ENCODE measurements around the gene PNMA8B. TPM values are rescaled to one million over a fixed set of nuclear protein-coding genes. Genes with fewer than 3 reads are reported as not detected.
"Not testable (repeated sequence)": the region's sequence is repeated elsewhere in the genome, so short reads cannot be mapped to it uniquely, and the experiment has no call there.

PNMA8B gene
- total RNA-seq, 1 donor from 2014 or later: 0.92 TPM

- peak; percentile 92 for TF ChIP-seq CTCF (conservative IDR thresholded peaks at IDR 0.05; ENCODE audit: low read depth, low read length)
- DNase-seq (ENCODE audit: low read depth): no peak
- H3K4me3 ChIP-seq (ENCODE audit: low read depth, low read length): no peak overlapping the region
Observed at GRCh38 chr19:46513461-46514236, 18.0 kb upstream of the PNMA8B start.

GRCh38 chr19:46511237-46511636 lies 15.6 kb upstream of the PNMA8B start:
- no peak for TF ChIP-seq CTCF (conservative IDR thresholded peaks at IDR 0.05; ENCODE audit: low read depth, low read length)
- DNase-seq (ENCODE audit: low read depth): no peak
- no peak overlapping the region for H3K4me3 ChIP-seq (ENCODE audit: low read depth, low read length)

- TF ChIP-seq CTCF (conservative IDR thresholded peaks at IDR 0.05; ENCODE audit: low read depth, low read length): no peak
- H3K4me3 ChIP-seq (ENCODE audit: low read depth, low read length): no peak overlapping the region
- DNase-seq (ENCODE audit: low read depth): no peak
Observed at GRCh38 chr19:46508206-46508605, 12.5 kb upstream of the PNMA8B start.

GRCh38 chr19:46503848-46504453 lies 8.3 kb upstream of the PNMA8B start:
- no peak for TF ChIP-seq CTCF (conservative IDR thresholded peaks at IDR 0.05; ENCODE audit: low read depth, low read length)
- H3K4me3 ChIP-seq (ENCODE audit: low read depth, low read length): no peak overlapping the region
- no peak for DNase-seq (ENCODE audit: low read depth)

- no peak for TF ChIP-seq CTCF (conservative IDR thresholded peaks at IDR 0.05; ENCODE audit: low read depth, low read length)
- H3K4me3 ChIP-seq (ENCODE audit: low read depth, low read length): no peak overlapping the region
- DNase-seq (ENCODE audit: low read depth): no peak
Observed at GRCh38 chr19:46502891-46503290, 7.2 kb upstream of the PNMA8B start.

GRCh38 chr19:46499692-46500091 lies 4.0 kb upstream of the PNMA8B start:
- no peak for DNase-seq (ENCODE audit: low read depth)
- no peak overlapping the region for H3K4me3 ChIP-seq (ENCODE audit: low read depth, low read length)
- TF ChIP-seq CTCF (conservative IDR thresholded peaks at IDR 0.05; ENCODE audit: low read depth, low read length): no peak

- DNase-seq (ENCODE audit: low read depth): no peak
- no peak overlapping the region for H3K4me3 ChIP-seq (ENCODE audit: low read depth, low read length)
- no peak for TF ChIP-seq CTCF (conservative IDR thresholded peaks at IDR 0.05; ENCODE audit: low read depth, low read length)
Observed at GRCh38 chr19:46497773-46498172, 2.1 kb upstream of the PNMA8B start.

- not testable (repeated sequence) for DNase-seq (ENCODE audit: low read depth); H3K4me3 ChIP-seq (ENCODE audit: low read depth, low read length)
Observed at GRCh38 chr19:46496886-46497285, 1.2 kb upstream of the PNMA8B start.

Measured in epithelial cell of proximal tubule (primary cell).